ENCODE results near the gene PPP6R2. TPM values are rescaled to one million over a fixed set of nuclear protein-coding genes. Genes with fewer than 3 reads are reported as not detected.

PPP6R2 gene
- total and polyA plus RNA-seq, 12 donors: 34.7 to 51.5 (median 37.7) TPM

GRCh38 chr22:50471962-50472361 lies 128.8 kb downstream of the PPP6R2 start:
- no peak overlapping the region for H3K4me3 ChIP-seq
- no peaks in the 10 kb centered on the region for H3K27me3 ChIP-seq
- DNase-seq: no peak
- WGBS, 2 donors: 85 to 86% methylated on average over 5 of the region's 5 CpGs
- peaks cover 0 to 14% (median 6%) of the 10 kb centered on the region in 9 donors for H3K36me3 ChIP-seq
- no peak for ATAC-seq
- peaks cover 31 to 67% (median 58%) of the 10 kb centered on the region in 9 donors for H3K4me1 ChIP-seq
- H3K27ac ChIP-seq: no peak overlapping the region
- TF ChIP-seq CTCF (IDR thresholded peaks at IDR 0.05): no peak
- intact Hi-C loops (cut with DNase I): no loop called here
- no peaks in the 10 kb centered on the region for H3K9me3 ChIP-seq

- Histone ChIP-seq H3K4me3 (peak overlapping the region in 5 of 10 donors; percentile 81 to 98 (median 86)), H3K36me3 (peaks cover 0 to 4% (median 0%) of the 10 kb centered on the region in 9 donors), H3K9me3 (no peaks in the 10 kb centered on the region), H3K27me3 (no peaks in the 10 kb centered on the region), H3K27ac (no peak overlapping the region), H3K4me1 (peaks cover 31 to 67% (median 58%) of the 10 kb centered on the region in 9 donors)
- ATAC-seq: no peak
- intact Hi-C loops (cut with DNase I): no loop called here
- DNase-seq: peak in 1 of 2 donors; percentile 11
- peak in 2 of 9 donors; percentile 3 to 23 for TF ChIP-seq CTCF (IDR thresholded peaks at IDR 0.05)
- WGBS, 2 donors: 81 to 86% methylated on average over 6 of the region's 6 CpGs
These were observed 130.0 kb downstream of the PPP6R2 start for GRCh38 chr22:50473088-50473487.

- peak in 2 of 8 donors; percentile 23 to 25 for ATAC-seq
- peak overlapping the region in 8 of 10 donors; percentile 62 to 90 (median 74) for H3K27ac ChIP-seq
These were observed 130.9 kb downstream of the PPP6R2 start for GRCh38 chr22:50473855-50474671.

More at GRCh38 chr22:50473855-50474671, 130.9 kb downstream of the PPP6R2 start:
- DNase-seq: peak in 1 of 2 donors; percentile 40
- WGBS, 2 donors: 5 to 10% methylated on average over 35 to 62 of the region's 62 CpGs
- TF ChIP-seq CTCF (IDR thresholded peaks at IDR 0.05): peak in 1 of 9 donors; percentile 6
- Histone ChIP-seq H3K9me3 (no peaks in the 10 kb centered on the region), H3K36me3 (peaks cover 0 to 4% (median 0%) of the 10 kb centered on the region in 9 donors), H3K4me3 (peak overlapping the region; percentile 63 to 98 (median 84)), H3K27me3 (peaks cover 0 to 7% (median 3%) of the 10 kb centered on the region in 7 donors), H3K4me1 (peaks cover 31 to 57% (median 56%) of the 10 kb centered on the region in 9 donors)
- intact Hi-C loops (cut with DNase I): loop anchor here in 2 of 10 donors (2.0 kb wide), 1 partner anchor 33 kb away; the partner anchor contains the start of gene LMF2 (in 2 of the 2)

Measured in heart right ventricle (tissue), 16 donors.